HG02623 (cell line): Measurements from ENCODE around the gene TNRC6A.

ENCODE experiments used
- ATAC-seq: cut with Tn5 transposase; IDR thresholded peaks from one replicate; pipeline ENCODE4 v1.9.1; 2021; ENCODE audit warnings: moderate library complexity; ENCODE audit not compliant: unreplicated experiment

The TNRC6A gene

DNA sequence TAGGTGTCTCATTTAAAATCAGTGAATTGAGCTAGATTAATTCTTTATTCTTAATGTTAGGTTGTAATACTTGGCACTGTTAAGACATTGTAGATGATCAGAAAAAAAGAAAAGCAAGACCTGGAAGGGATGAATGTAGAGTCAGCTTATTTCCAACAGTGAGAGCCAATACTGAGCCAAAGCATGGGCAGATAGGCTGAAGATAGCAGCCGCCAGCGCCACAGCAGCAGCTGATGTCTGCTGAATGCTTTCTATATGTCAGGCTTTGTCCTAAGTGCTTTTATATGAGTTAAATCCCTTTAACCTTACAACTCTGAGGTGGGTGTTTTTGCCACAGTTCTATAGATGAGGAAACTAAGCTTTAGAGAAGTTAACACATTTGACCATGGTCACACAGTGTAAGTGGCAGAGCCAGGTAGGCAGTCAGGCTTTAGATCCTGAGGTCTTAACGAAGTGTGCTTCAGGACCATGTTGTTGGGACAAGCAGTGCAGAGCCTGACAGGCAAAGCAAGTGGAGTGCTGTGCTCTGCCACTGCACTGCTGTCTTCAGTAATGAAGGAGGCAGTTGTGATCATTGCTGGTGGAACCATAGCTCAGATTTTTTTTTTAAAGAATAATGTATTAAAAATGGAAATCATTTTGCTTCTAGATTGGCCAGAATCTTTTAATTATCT, 25.9 kb downstream of the TNRC6A start:
- ATAC-seq, result no peak

DNA sequence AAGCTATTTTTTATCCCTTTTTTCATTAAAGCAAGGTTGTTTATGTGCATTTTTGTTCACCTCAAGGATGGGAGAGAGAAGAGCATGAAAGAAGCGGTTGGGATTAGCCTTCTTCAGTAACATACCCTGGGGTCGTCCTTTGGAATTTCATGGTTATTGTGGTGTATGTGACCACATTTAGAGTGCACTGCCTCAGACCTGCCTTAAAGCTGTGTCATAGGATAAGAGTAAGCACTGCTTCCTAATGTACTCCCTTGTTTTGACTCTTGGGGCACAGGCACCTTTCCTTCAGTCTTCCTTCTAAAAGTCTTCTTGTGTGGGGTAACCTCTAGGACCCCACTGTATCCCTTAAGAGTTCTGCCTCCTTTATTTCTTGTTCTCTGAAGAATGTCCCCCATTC, 28.9 kb downstream of the TNRC6A start:
- ATAC-seq, result no peak

DNA sequence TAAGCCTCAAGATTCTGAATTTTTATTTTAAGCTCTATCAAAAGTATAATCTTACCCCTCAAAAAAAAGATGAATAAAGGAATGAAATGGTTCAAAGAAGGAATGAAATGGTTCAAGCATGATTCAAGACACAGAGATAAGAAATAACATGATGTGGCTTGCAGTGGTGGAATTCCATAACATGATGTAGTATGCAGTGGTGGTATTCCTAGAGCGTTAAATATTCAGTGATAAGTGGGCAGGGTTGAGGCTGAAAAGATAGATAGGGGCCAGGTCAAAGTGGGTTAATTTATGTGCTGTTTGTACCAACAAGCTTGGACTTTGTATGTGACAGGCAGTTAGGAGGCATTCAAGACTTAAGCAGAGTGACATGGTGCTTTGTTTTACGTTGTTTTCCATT, 29.6 kb downstream of the TNRC6A start:
- ATAC-seq, result no peak

DNA sequence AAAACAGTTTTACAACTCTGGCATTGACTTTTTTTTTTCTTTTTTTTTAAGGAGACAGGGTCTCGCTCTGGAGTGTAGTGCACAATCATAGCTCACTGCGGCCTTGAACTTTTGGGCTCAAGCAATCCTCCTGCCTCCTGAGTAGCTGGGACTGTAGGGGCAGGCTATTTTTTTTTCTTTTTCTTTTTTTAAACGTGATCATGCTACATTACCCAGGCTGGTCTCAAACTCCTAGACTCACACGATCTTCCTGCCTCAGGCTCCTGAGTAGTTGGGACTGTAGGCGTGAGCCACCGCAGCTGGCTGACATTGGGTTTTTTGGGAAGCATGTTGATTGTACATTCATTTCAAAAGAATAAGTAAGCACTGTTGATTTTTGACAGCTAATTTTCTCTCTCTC, 32.1 kb downstream of the TNRC6A start:
- ATAC-seq, result no peak

DNA sequence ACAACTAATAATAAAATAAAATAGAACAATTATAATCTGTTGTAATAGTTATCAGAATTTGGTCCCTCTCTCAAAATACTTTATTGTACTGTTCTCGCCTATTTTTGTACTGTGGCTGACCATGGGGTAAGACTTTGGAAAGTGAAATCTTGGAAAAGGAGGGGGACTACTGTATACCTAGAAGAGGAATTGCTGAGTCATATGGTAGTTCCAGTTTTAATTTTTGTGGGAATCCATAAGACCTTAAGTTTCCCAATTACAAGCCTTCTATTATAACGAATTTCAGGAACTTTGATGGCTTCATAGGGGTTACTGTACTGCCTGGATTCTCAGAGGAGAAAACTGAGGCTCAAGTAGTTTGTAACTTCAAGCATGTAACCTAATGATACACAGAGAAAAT, 35.5 kb downstream of the TNRC6A start:
- no peak for ATAC-seq

DNA sequence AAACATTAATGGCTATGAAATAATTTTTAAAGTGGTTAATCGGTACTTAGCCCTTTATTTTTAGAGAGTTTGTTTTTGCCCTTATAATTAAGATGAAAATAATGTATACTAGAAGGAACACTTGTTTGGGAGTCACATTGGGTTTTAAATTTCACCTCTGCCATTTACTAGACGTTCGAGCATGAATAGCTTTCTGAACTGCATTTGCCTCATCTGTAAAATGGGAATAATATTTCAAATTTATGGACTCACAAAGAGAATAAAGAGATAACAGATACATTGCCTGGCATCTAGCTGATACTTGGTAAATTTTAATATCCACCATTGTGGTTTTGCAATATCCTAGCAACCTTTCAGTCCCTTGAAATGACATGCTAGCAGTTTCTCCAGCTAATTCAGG, 36.6 kb downstream of the TNRC6A start:
- no peak for ATAC-seq

- ATAC-seq, result no peak
Observed at GRCh38 chr16:24769806-24770205, 40.4 kb downstream of the TNRC6A start.

- no peak for ATAC-seq
Observed at GRCh38 chr16:24771132-24771778, 41.8 kb downstream of the TNRC6A start.

DNA sequence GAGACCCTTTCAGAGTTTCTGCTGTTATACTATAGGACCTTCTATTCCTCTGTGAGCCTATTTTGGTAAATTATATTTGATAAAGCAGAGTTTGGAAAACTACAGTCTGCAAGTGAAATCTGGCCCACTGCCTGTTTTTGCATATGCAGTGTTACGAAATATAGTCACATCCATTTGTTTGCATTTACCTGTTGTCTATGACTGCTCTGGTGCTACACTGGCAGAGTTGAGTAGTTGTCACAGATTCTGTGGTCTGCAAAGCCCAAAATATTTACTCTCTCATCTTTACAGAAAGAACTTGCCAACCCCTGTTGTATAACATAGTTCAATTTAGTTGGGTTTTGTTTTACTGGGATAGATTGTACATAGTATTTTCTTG, 42.3 kb downstream of the TNRC6A start:
- ATAC-seq, result no peak

GRCh38 chr16:24773771-24774427, 44.4 kb downstream of the TNRC6A start:
- ATAC-seq, result no peak

GRCh38 chr16:24774510-24774909, 45.1 kb downstream of the TNRC6A start:
- ATAC-seq, result no peak

GRCh38 chr16:24775455-24775854, 46.0 kb downstream of the TNRC6A start:
- ATAC-seq, result no peak

DNA sequence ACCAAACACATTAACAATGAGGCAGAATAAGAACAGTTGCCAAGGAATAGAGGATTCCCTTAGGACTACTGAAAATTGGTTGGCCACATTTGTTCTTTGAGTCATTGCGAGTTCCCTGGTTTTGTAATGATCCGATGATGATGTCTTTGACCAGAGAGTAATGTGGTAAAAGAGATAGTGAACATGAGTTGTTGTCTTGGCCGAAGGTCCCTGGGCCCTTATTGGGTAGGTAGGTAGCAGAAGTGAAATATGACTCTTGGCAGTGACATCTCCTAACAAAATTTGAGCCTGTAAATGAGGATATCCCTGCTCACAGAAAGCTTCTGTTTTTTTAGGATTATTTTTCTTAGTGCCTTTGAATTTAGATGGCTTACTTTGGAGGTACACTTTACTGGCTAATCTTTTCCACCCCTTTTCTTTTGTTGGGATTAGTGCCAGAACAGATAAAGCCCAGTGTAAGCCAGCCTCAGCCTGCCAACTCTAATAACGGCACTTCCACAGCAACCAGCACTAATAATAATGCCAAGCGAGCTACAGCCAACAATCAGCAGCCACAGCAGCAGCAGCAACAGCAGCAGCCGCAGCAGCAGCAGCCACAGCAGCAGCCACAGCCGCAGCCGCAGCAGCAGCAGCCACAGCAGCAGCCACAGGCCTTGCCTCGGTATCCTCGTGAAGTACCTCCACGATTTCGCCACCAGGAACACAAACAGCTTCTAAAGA, 47.2 kb downstream of the TNRC6A start:
- no peak for ATAC-seq

DNA sequence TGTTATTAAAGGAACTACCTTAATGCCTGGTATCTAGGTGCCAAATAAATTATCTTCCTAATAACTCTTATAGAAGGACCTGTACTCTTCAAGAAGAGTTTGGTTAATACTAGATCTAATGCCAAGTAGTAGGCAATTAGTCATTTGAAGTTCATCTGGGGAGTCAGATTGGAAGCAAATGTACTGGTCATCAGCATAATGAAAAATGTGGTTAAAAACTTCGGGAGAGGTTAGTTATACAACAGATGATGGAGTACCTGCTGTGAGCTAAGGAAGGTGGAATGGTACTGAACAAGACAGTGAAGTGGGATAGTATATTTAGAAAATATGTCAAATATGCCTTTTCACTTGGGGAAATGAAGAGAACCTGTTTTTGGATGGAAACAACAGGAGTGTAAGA, 49.2 kb downstream of the TNRC6A start:
- no peak for ATAC-seq

DNA sequence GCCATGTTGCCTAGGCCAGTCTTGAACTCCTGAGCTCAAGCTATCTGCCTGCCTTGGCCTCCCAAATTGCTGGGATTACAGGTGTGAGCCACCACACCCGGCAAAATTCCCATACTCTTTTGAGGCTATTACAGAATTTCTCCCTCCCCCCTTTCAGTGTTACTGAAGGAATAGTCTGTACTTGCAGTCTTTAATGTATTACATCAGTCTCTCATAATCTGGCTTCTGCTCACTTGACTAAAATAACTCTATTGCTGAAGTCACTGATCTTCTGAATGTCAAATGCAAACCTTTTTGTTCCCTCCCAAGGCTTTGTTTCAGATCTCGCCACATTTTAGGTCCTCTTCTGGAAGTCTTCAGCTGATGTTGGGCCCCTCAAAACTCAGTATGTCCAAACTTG, 51.8 kb downstream of the TNRC6A start:
- no peak for ATAC-seq

- ATAC-seq, result no peak
Observed at GRCh38 chr16:24784121-24784520, 54.7 kb downstream of the TNRC6A start.

GRCh38 chr16:24789881-24790280, 60.4 kb downstream of the TNRC6A start:
- ATAC-seq, result no peak

DNA sequence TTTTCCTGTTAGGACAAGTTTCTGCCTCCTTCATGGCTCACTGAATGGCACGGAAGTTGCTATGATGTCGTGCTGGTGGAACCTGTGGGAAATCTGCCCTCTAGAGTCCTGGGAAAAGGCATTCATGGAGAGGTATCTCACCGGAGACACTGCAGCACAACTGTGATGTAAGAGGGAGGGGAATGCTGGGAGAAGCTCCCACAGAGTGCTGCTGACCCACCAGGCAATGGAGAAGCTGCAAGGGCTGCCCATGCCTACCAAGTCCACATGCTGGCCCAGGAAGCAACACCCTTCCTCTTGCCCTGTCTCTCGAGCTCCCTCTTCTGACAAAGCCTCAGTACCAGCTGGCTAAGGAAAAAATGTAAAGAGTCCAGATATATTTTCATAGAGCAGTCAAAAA, 71.1 kb downstream of the TNRC6A start:
- ATAC-seq, result no peak

DNA sequence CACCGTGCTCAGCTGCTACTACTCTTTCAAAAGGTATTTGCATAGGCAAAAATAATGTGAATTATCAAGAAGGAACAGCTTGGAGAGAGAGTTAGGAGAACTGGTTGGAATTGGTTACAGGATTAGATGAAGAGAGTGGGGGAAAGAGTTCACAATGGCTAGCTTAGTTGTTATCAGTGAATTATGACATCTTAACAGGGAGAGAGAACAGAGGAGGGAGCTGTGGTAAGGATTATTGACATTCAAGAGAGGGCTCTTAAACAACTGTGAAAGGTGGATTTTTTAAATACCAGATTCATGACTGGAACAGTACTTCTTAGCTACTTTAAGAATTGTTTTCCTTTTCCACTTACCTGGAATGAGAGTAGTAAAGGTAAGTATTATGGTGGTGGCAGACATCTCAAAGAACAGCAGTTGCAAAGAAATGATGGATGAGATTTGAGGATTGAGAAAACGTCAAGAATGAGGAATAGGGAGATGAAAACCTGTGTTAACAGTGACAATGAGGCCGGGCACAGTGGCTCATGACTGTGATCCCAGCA, 72.4 kb downstream of the TNRC6A start:
- ATAC-seq, result no peak

GRCh38 chr16:24805484-24805883, 76.0 kb downstream of the TNRC6A start:
- no peak for ATAC-seq

GRCh38 chr16:24807301-24807700, 77.8 kb downstream of the TNRC6A start:
- ATAC-seq, result no peak
